ACC112 (cell line): ENCODE data around the gene PSENEN.

ENCODE experiments used
- H2AFZ ChIP-seq: fragments of 200-600 bp; sonication (generic); one replicate; pipeline ENCODE4 v1.6.0; 2017; ENCODE audit warnings: antibody characterized with exemption, low read length; ENCODE audit not compliant: unreplicated experiment
- H3K27ac ChIP-seq: fragments of 200-600 bp; sonication (generic); 2 replicates; pipeline ENCODE4 v1.5.1; 2014; ENCODE audit warnings: low read depth, mild to moderate bottlenecking, antibody characterized with exemption, low read length, moderate library complexity
- H3K27me3 ChIP-seq: fragments of 200-600 bp; sonication (generic); 2 replicates; pipeline ENCODE4 v1.6.1; 2014; ENCODE audit warnings: mild to moderate bottlenecking, antibody characterized with exemption, low read length, moderate library complexity, mixed read lengths; ENCODE audit not compliant: insufficient read depth
- H3K36me3 ChIP-seq: fragments of 200-600 bp; sonication (generic); 2 replicates; pipeline ENCODE4 v1.6.1; 2016; ENCODE audit warnings: mild to moderate bottlenecking, antibody characterized with exemption, low read length, moderate library complexity, mixed read lengths; ENCODE audit not compliant: insufficient read depth
- H3K4me1 ChIP-seq: fragments of 200-600 bp; sonication (generic); one replicate; pipeline ENCODE4 v1.6.1; 2016; ENCODE audit warnings: low read length, mixed read lengths; ENCODE audit not compliant: insufficient read depth, unreplicated experiment, control insufficient read depth
- H3K4me3 ChIP-seq: fragments of 200-600 bp; sonication (generic); 2 replicates; pipeline ENCODE4 v1.5.1; 2014; ENCODE audit warnings: mild to moderate bottlenecking, low read depth, low read length
- H3K79me2 ChIP-seq: fragments of 200-600 bp; sonication (generic); one replicate; pipeline ENCODE4 v1.6.0; 2016; ENCODE audit warnings: low read length; ENCODE audit not compliant: control insufficient read depth, unreplicated experiment, insufficient read depth

The PSENEN gene

GRCh38 chr19:35713506-35713850 lies 32.0 kb upstream of the PSENEN start:
- Histone ChIP-seq H3K36me3 (no peaks in the 10 kb centered on the region), H3K4me1 (peaks cover 9% of the 10 kb centered on the region), H3K79me2 (peaks cover 6% of the 10 kb centered on the region), H3K4me3 (no peak overlapping the region), H3K27me3 (no peaks in the 10 kb centered on the region), H2AFZ (no peak overlapping the region), H3K27ac (no peak overlapping the region)

GRCh38 chr19:35713904-35714495 lies 31.5 kb upstream of the PSENEN start:
- H2AFZ ChIP-seq = no peak overlapping the region
- no peaks in the 10 kb centered on the region for H3K27me3 ChIP-seq
- H3K79me2 ChIP-seq = peaks cover 11% of the 10 kb centered on the region
- no peaks in the 10 kb centered on the region for H3K36me3 ChIP-seq
- H3K4me1 ChIP-seq = peaks cover 9% of the 10 kb centered on the region
- H3K4me3 ChIP-seq = no peak overlapping the region
- no peak overlapping the region for H3K27ac ChIP-seq

- Histone ChIP-seq H2AFZ (no peak overlapping the region), H3K27ac (no peak overlapping the region), H3K79me2 (peaks cover 19% of the 10 kb centered on the region), H3K4me1 (peaks cover 9% of the 10 kb centered on the region), H3K4me3 (no peak overlapping the region), H3K27me3 (no peaks in the 10 kb centered on the region), H3K36me3 (no peaks in the 10 kb centered on the region)
Observed at GRCh38 chr19:35714601-35715354, 30.7 kb upstream of the PSENEN start.

- H3K4me3 ChIP-seq = peak overlapping the region; percentile 82; the same call in 1 of the 2 replicates
- no peaks in the 10 kb centered on the region for H3K27me3 ChIP-seq
- peaks cover 9% of the 10 kb centered on the region for H3K4me1 ChIP-seq
- H3K79me2 ChIP-seq = peaks cover 24% of the 10 kb centered on the region
- no peaks in the 10 kb centered on the region for H3K36me3 ChIP-seq
- no peak overlapping the region for H3K27ac ChIP-seq
- no peak overlapping the region for H2AFZ ChIP-seq
Observed at GRCh38 chr19:35715355-35715809, 30.1 kb upstream of the PSENEN start.

- peak overlapping the region; percentile 25; the same call in 1 of the 2 replicates for H3K27ac ChIP-seq
- no peaks in the 10 kb centered on the region for H3K27me3 ChIP-seq
- peaks cover 24% of the 10 kb centered on the region for H3K79me2 ChIP-seq
- no peaks in the 10 kb centered on the region for H3K36me3 ChIP-seq
- peak overlapping the region; percentile 53 for H2AFZ ChIP-seq
- H3K4me3 ChIP-seq = peak overlapping the region; percentile 82
- H3K4me1 ChIP-seq = peaks cover 5% of the 10 kb centered on the region
Observed at GRCh38 chr19:35715981-35716800, 29.3 kb upstream of the PSENEN start.

GRCh38 chr19:35716801-35717664 lies 28.4 kb upstream of the PSENEN start:
- peaks cover 24% of the 10 kb centered on the region for H3K79me2 ChIP-seq
- H2AFZ ChIP-seq = peak overlapping the region; percentile 53
- H3K27ac ChIP-seq = peak overlapping the region; percentile 60

GRCh38 chr19:35717665-35718344 lies 27.6 kb upstream of the PSENEN start, which contains the start of gene KMT2B:
Gene KMT2B (plus strand): TSS chr19:35718003. CDS start chr19:35718019, 16 bp downstream.
- H3K79me2 ChIP-seq = peaks cover 24% of the 10 kb centered on the region
- peak within 1 kb of the TSS; percentile 53 for H2AFZ ChIP-seq

More at GRCh38 chr19:35716801-35717664, 28.4 kb upstream of the PSENEN start:
- Histone ChIP-seq H3K27me3 (no peaks in the 10 kb centered on the region), H3K36me3 (no peaks in the 10 kb centered on the region), H3K4me1 (peaks cover 4% of the 10 kb centered on the region), H3K4me3 (peak overlapping the region; percentile 82)

GRCh38 chr19:35718345-35719041 lies 27.0 kb upstream of the PSENEN start:
- Histone ChIP-seq H3K27me3 (no peaks in the 10 kb centered on the region), H3K4me3 (peak overlapping the region; percentile 88), H3K4me1 (peaks cover 4% of the 10 kb centered on the region), H3K36me3 (no peaks in the 10 kb centered on the region), H3K79me2 (peaks cover 24% of the 10 kb centered on the region), H2AFZ (no peak overlapping the region), H3K27ac (no peak overlapping the region)

More at GRCh38 chr19:35717665-35718344, 27.6 kb upstream of the PSENEN start, which contains the start of gene KMT2B:
- peaks cover 4% of the 10 kb centered on the region for H3K4me1 ChIP-seq
- peak within 1 kb of the TSS; percentile 88 for H3K4me3 ChIP-seq
- H3K27ac ChIP-seq = peak within 1 kb of the TSS; percentile 60
- no peaks in the 10 kb centered on the region for H3K27me3 ChIP-seq
- H3K36me3 ChIP-seq = no peaks in the 10 kb centered on the region
